Stimulated activated CD4-positive, alpha-beta T cell treated with anti-CD3 and anti-CD28 coated beads, TNF-alpha, amount 100 ng/mL, for 4 hours (primary cell): ENCODE measurements around the gene CTCFL.
A peak's percentile ranks its signal among the peaks of the same experiment; 100 is the strongest.
"Not testable (repeated sequence)": the region's sequence is repeated elsewhere in the genome, so short reads cannot be mapped to it uniquely, and the experiment has no call there.

Experiments
- DNase-seq, 3 experiments: peaks; one replicate each; pipeline ENCODE4 v3.0.0-alpha.2; 2020; ENCODE audit warnings: low read depth in 3 of 3

The CTCFL gene

GRCh38 chr20:57480444-57481160 lies 44.3 kb downstream of the CTCFL start:
- peak in 1 of 3 experiments; percentile 13 for DNase-seq

GRCh38 chr20:57479196-57479595 lies 45.7 kb downstream of the CTCFL start:
- no peak for DNase-seq

DNA sequence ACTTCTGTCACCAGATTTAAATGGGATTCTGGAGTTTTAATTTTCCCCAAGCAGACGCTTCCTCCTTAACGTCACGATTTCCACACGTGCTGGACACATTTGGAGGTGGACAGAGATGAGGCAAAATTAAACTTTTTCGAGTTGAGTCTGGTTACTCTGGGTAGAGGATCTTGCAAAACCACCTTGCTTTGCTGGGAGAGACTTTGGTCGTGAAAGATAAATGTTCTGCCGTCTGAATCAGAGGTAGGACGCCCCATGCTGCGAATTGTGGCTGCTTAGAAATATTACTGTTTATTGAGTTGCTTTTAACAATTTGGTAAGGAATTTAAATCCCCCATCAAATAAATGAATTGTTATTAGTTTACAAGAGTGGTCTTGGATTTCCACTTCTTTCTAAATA lies 46.8 kb downstream of the CTCFL start:
- DNase-seq = no peak

DNA sequence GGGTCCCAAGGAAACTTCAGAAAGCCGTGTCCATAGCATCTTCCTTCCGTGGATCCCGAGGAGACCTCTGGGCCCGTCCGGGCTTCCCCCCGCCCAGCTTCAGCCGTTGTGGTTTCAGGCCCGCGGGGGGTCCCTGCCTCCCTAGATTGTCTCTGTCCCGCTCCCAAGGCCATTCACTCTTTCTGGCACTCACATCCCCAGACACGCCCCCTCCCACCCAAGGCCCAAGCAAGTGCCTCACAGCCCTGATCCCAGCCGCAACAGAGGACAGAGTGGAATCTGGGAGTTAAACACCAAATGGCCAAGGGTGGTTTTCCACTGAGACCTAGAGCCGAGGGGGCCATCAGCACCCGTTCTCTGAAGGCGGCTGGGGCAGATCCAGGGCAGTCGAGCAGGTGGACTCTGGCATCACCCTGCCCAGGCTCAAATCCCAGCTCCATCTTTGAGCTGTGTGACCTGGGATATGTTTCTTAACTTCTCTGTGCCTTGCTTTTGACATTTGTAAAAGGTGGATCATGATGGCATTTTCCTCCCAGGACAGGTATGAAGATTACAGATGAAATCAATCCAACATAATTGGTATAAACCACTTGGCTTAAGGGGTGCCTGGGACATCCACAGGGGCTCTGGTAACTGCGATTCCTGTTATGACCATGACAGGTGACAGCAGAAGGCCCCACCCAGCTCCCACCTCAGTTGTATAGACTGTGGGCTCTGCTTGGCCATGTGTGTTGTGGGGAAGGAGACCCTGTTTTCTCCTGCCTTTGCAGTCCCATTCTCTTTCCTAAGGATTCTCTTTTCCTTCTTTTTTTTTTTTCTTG lies 48.1 kb downstream of the CTCFL start:
- no peak for DNase-seq

GRCh38 chr20:57476084-57476526 lies 48.8 kb downstream of the CTCFL start:
- DNase-seq = no peak

- DNase-seq = no peak
These were observed 49.4 kb downstream of the CTCFL start for GRCh38 chr20:57475388-57476083.

GRCh38 chr20:57474816-57475215 lies 50.1 kb downstream of the CTCFL start:
- DNase-seq = no peak

- no peak for DNase-seq
These were observed 50.7 kb downstream of the CTCFL start for GRCh38 chr20:57474205-57474604.

DNA sequence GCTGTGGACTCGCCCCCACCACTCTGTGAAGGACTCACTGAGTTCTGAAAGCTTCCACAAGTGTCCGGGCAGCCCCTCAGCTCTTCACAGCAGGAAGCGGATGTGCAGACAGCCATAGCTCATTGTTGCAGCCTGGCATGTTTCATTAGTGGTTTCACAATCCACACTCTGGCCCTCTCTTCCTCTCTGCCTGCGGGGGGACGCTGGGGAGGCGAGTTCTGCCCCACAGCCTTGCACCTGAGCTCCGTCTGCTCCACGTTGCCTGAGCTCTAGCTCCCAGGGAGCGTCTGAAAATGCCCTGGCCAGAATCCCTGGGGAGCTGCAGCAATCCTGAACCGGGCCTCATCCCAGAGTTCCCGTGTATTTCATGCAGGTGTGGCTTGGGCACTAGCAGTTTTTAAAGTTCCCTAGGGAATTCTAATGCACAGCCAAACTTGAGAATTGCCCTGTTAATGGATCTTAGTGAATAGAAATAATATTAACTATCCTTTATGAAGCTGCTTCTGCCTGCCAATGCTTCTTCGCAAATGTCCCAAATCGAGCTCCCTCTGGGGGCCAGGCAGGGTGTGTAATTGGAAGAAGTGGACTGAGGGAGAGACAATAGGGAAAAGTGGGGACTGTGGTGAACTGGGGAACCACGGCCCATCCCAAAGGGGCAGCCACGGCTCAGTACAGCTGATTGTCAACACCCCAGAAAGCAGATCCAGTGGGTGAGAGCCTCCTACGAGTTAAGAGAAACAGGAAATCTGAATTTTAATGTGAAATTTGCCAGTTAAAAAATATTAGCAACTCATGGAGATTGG lies 51.5 kb downstream of the CTCFL start:
- DNase-seq = no peak

- not testable (repeated sequence) for DNase-seq
These were observed 52.5 kb downstream of the CTCFL start for GRCh38 chr20:57472474-57472873.

GRCh38 chr20:57471496-57472372 lies 53.2 kb downstream of the CTCFL start:
- no peak for DNase-seq

- DNase-seq = no peak
These were observed 54.1 kb downstream of the CTCFL start for GRCh38 chr20:57470666-57471495.

DNA sequence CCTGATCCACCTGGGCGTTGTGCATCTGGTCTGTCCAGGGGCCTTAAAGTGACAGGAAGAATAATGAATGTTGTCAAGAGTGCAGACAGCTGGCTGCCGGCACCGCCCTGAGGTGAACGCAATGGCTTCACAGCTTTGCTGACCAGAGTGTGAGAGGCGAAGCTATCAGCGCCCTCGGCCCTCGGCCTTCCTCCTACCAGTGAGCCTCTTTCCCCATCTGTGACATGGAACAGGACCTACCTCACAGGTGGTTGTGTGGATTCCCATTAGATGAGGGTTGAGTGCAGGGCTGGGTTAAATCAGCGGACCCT lies 54.8 kb downstream of the CTCFL start:
- no peak for DNase-seq

DNA sequence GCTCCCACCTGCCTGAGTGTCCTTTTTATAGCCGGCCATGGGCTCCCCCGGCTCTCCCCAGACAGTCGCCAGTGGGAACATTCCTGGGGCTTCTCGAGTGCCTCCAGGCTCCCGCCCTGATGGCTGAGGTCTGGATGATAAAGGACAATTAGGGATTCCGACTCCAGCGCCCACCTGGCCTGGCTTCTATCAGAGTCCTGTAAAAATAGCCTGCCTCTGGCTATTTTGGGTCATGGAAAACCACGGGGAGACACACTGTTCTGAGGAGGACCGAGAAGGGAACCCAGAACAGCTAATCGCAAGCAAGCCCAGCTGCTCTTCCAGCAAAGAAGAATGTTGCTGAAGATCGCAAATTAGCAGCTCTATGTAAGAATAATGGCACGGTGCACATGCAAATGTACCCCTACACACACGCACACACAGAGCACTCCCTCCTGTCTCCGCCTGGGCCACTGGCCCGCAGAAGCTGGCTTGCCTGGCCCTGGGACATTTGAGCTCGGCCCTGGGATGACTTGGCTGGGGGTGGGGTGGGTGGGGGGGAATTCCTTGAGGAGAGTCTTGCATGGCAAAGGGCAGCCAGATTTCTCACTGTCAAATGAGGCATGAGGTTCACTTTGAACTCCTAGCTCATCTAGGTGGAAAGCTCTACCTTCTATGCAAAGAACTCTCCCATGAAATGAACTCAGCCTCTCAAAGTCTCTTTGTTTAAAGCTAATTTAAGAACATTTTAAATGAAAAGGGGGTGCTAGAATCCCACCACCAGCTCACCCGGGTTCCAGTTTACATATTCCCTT lies 55.3 kb downstream of the CTCFL start:
- DNase-seq = no peak

- DNase-seq = no peak
These were observed 56.2 kb downstream of the CTCFL start for GRCh38 chr20:57468523-57469417.

DNA sequence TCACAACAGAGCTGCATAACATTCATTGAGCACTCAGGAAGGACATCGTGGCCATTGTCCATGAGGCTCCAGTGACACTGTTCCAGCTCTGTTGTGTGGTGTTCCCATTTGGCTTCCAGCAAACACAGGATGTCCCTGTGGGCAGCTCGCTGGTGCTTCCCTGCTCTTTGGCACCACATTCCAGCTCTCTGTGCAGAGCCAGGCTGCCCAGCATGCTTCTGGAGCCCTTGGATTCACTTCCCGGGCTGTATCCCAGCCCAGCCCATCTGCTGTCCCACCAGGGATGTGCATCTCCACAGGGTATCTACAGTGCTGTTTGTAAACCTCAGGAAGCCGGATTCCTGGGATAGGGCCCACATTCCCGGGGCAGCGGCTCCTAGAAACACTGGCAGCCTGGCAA lies 57.2 kb downstream of the CTCFL start:
- DNase-seq = no peak

DNA sequence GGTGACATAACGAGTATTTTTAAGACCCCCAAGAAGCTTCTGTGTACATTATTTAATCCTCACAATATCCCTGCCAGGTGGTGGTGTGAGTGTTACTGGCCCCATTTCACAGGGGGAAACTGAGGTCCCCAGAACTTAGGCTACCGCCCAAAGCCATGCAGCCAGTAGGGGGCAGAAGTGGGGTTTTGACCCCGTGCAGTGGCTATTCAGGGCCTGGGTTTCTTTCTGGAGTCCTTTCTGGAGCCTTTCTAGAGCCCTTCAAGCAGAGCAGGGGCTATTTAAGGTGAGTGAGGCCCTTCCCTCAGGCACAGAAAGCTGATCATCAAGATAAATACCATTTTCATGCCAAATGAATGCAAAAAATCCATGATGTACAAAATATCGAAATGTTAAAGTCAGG lies 59.0 kb downstream of the CTCFL start:
- no peak for DNase-seq

DNA sequence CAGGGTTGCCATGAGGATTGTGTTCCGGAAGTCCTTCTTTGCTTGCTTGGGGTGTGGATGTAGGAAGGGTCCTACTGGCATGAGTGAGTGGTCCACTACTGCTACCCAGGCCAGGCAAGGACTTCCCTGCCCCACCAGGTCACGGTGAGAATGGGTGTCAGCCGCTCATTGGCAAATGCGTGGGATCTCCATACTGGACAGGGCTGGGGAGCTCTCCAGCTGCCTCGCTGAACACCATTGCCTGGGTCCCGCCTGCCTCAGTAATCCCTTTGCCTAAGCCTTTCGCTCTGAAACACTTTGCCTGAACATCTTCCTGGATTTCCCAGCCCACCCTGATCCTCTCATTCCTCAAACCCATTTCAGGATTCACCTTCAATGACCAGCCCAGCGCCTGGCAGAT lies 59.5 kb downstream of the CTCFL start:
- no peak for DNase-seq
